Panc1 (cell line): ENCODE measurements around the gene MGAT4A. TPM values are rescaled to one million over a fixed set of nuclear protein-coding genes. Genes with fewer than 3 reads are reported as not detected.

Source experiments
- ATAC-seq: fragments of 200-7000 bp; cut with Tn5 transposase; 2 replicates; pipeline ENCODE4 v1.9.1; 2020; ENCODE audit warnings: mild to moderate bottlenecking, moderate library complexity
- BruUV-seq: library from RNA; stranded (reverse); fragments of 400-500 nt; replicated peaks from 2 replicates; lab custom pipeline; 2021; lab: Mats Ljungman, UMichigan
- CTCF ChIA-PET: fragments of 300-600 bp; sonication (Branson Sonifier 250); formaldehyde crosslinking; loops from one replicate; lab custom pipeline; 2022; ENCODE audit warnings: antibody characterized with exemption; lab: Charles Lee
- POLR2A ChIA-PET: fragments of 300-600 bp; sonication (Branson Sonifier 250); formaldehyde crosslinking; loops from one replicate; lab custom pipeline; 2022; ENCODE audit warnings: antibody characterized with exemption; lab: Charles Lee
- DNase-seq: peaks from one replicate; pipeline ENCODE4 v3.0.0-alpha.2; 2010; ENCODE audit warnings: low read depth, low spot score
- H3K27ac ChIP-seq: 2 replicates; pipeline ENCODE4 v1.5.1; 2011; ENCODE audit warnings: mild to moderate bottlenecking, low read length, inconsistent platforms
- H3K27me3 ChIP-seq: fragments of 200-500 bp; sonication (Bioruptor generic); 2 replicates; pipeline ENCODE4 v1.6.0; 2014; ENCODE audit warnings: low read length, inconsistent platforms; ENCODE audit not compliant: control insufficient read depth, insufficient read depth
- H3K36me3 ChIP-seq: fragments of 200-500 bp; sonication (Bioruptor generic); 2 replicates; pipeline ENCODE4 v1.5.1; 2014; ENCODE audit warnings: inconsistent platforms, mild to moderate bottlenecking, low read length, moderate library complexity; ENCODE audit not compliant: control insufficient read depth, insufficient read depth
- H3K4me1 ChIP-seq: 2 replicates; pipeline ENCODE4 v1.5.1; 2011; ENCODE audit warnings: inconsistent platforms, mild to moderate bottlenecking, low read length, moderate library complexity; ENCODE audit not compliant: control insufficient read depth, insufficient read depth
- H3K4me3 ChIP-seq, 2 experiments: 2 replicates each; pipeline ENCODE4 v1.5.1; 2011 to 2012; ENCODE audit warnings: low read depth in 2 of 2, low read length in 2 of 2, mild to moderate bottlenecking in 2 of 2, inconsistent platforms in 1 of 2, moderate library complexity in 1 of 2
- H3K9me3 ChIP-seq: fragments of 200-500 bp; sonication (Bioruptor generic); 2 replicates; pipeline ENCODE4 v1.5.1; 2014; ENCODE audit warnings: low read depth, mild to moderate bottlenecking, inconsistent platforms, low read length, moderate library complexity; ENCODE audit not compliant: control insufficient read depth, insufficient read depth
- POLR2AphosphoS5 ChIP-seq: IDR thresholded peaks from 2 replicates; pipeline ENCODE4 v1.6.1; 2012; ENCODE audit warnings: mild to moderate bottlenecking, low read depth, low read length, moderate library complexity
- SIN3A ChIP-seq: IDR thresholded peaks from 2 replicates; pipeline ENCODE4 v1.6.1; 2012; ENCODE audit warnings: low read depth, mild to moderate bottlenecking, low read length, moderate library complexity, borderline replicate concordance; ENCODE audit not compliant: insufficient read depth
- TCF7L2 ChIP-seq: IDR thresholded peaks from 2 replicates; pipeline ENCODE4 v1.6.1; 2011; ENCODE audit warnings: mild to moderate bottlenecking, low read depth, low read length, inconsistent platforms
- in situ Hi-C: cut with HindIII; loops from 2 replicates; pipeline ENCODE4 v1.10.0; 2016; ENCODE audit warnings: low sequenced_read_pairs, low pct_unique_long_range_greater_than_20kb
- intact Hi-C: fragments of 100-400 bp; cut with micrococcal nuclease; formaldehyde crosslinking; loops from one replicate; pipeline ENCODE4 v1.10.0; 2022; ENCODE audit not compliant: unreplicated experiment
- total RNA-seq: library from RNA; stranded (reverse); gene quantifications from one replicate; pipeline ENCODE4 v1.2.1, GENCODE V29; 2021; ENCODE audit not compliant: unreplicated experiment
- TF ChIP-seq, protein P1 (sequence below): fragments of 450-650 bp; IDR thresholded peaks from 2 replicates; pipeline ENCODE4 v1.5.1; 2017; ENCODE audit warnings: mild to moderate bottlenecking
- TF ChIP-seq, protein P2 (sequence below), 2 experiments: IDR thresholded peaks; 2 replicates each; pipeline ENCODE4 v1.6.1; 2011 to 2012; ENCODE audit warnings: low read depth in 2 of 2, control low read depth in 1 of 2, low read length in 1 of 2, mild to moderate bottlenecking in 1 of 2, moderate library complexity in 1 of 2; ENCODE audit not compliant: insufficient read depth in 1 of 2

Gene MGAT4A
- total RNA-seq, 1 experiment from 2014 or later: 4.4 TPM

DNA sequence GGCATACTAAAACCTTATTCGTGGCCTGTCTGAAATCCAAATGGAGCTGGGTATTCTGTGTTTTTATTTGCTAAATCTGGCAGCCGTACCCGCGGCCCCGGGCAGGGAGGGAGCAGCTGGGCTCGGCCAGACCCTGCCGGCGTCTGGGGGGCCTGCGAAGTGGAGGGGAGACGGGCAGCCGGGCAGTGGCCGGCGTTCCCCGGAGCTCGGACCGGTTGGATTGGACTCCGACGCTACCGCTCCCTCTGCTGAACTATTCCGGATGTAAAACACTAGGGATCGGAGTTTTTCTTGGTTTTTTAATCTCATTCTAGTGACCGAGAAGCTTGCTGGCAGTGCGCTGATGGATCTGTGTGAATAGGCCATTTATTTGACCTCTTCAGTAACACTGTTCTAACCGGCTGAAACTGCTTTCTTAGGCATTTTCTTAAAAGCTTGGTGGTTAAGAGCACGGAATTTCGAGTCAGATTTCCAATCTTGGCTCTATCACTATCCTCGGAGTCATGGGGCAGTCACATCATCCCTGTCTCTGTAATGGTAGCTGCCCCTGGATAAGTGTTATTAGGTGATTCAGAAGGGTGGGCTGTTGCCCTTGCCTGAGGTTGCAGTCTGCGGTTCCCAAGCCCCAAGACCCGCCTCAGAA is 121.8 kb downstream of the MGAT4A start:
- in situ Hi-C loops (no loop called here), intact Hi-C loops (no loop called here)
- H3K9me3 ChIP-seq: no peaks in the 10 kb centered on the region
- BruUV-seq: TSS peak; percentile 64
- H3K27ac ChIP-seq: peak overlapping the region; percentile 96
- H3K36me3 ChIP-seq: peaks cover 23% of the 10 kb centered on the region
- peaks cover 22% of the 10 kb centered on the region for H3K4me1 ChIP-seq
- ATAC-seq: no peak; the same call in 1 of the 2 replicates
- no peaks in the 10 kb centered on the region for H3K27me3 ChIP-seq
- no peak for DNase-seq
- TF ChIP-seq, protein P1, sequence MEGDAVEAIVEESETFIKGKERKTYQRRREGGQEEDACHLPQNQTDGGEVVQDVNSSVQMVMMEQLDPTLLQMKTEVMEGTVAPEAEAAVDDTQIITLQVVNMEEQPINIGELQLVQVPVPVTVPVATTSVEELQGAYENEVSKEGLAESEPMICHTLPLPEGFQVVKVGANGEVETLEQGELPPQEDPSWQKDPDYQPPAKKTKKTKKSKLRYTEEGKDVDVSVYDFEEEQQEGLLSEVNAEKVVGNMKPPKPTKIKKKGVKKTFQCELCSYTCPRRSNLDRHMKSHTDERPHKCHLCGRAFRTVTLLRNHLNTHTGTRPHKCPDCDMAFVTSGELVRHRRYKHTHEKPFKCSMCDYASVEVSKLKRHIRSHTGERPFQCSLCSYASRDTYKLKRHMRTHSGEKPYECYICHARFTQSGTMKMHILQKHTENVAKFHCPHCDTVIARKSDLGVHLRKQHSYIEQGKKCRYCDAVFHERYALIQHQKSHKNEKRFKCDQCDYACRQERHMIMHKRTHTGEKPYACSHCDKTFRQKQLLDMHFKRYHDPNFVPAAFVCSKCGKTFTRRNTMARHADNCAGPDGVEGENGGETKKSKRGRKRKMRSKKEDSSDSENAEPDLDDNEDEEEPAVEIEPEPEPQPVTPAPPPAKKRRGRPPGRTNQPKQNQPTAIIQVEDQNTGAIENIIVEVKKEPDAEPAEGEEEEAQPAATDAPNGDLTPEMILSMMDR: no peak
- no peak for TF ChIP-seq SIN3A
- no peak for TF ChIP-seq POLR2AphosphoS5
- no peak for TF ChIP-seq TCF7L2
- TF ChIP-seq, protein P2, sequence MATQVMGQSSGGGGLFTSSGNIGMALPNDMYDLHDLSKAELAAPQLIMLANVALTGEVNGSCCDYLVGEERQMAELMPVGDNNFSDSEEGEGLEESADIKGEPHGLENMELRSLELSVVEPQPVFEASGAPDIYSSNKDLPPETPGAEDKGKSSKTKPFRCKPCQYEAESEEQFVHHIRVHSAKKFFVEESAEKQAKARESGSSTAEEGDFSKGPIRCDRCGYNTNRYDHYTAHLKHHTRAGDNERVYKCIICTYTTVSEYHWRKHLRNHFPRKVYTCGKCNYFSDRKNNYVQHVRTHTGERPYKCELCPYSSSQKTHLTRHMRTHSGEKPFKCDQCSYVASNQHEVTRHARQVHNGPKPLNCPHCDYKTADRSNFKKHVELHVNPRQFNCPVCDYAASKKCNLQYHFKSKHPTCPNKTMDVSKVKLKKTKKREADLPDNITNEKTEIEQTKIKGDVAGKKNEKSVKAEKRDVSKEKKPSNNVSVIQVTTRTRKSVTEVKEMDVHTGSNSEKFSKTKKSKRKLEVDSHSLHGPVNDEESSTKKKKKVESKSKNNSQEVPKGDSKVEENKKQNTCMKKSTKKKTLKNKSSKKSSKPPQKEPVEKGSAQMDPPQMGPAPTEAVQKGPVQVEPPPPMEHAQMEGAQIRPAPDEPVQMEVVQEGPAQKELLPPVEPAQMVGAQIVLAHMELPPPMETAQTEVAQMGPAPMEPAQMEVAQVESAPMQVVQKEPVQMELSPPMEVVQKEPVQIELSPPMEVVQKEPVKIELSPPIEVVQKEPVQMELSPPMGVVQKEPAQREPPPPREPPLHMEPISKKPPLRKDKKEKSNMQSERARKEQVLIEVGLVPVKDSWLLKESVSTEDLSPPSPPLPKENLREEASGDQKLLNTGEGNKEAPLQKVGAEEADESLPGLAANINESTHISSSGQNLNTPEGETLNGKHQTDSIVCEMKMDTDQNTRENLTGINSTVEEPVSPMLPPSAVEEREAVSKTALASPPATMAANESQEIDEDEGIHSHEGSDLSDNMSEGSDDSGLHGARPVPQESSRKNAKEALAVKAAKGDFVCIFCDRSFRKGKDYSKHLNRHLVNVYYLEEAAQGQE (IDR thresholded peaks at IDR 0.05; ENCODE audit: insufficient read depth in 1 of 2, low read depth in 2 of 2, low read length in 1 of 2): no peak
- H3K4me3 ChIP-seq: peak overlapping the region; percentile 98
- ChIA-PET POLR2A (no interaction called here), CTCF (no interaction called here)

DNA sequence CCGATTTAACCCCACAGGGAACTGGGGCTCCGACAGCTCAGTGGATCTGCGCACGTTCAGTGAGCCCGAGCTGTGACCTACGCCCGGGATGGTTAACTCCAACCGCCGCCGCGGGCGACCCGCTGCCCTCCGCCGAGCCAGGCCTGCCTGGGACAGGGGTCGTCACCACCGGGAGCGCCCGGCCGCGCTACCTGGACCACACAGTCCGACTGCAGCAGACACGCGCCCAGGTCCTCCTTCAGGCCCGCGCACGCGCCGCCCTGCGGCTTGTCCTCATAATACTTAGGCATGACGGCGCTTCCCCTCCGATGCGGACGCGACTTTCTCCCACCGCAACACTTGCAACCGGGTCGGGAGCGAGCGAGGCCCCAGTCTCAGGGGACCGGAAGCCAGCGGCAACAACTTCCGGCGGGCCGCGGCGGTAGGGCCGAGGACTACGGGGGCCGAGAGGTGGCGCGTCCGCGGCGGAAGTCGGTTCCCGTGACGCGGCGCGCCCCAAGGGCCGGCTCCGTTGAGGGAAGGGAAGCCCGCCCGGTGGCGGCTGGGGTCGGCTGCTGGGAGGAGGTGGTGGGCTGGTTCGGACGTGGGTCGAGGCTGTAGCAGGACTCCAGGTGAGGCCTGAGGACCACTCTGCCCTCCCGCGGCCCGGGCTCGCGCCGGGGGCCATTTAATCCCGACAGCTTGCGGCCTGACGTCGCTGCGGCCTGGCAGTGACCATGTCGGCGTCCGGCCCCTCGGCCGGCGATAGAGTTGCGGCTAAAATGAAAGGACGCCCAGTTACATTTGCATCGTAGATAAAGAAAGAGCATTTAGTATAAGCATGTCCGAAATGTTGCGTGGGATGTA is 122.6 kb downstream of the MGAT4A start, which contains the start of the genes COA5 and UNC50:
Gene COA5 (minus strand): TSS at position 397 of the 846 bp plus-strand sequence. CDS start 107 bp downstream, at position 290.
Gene UNC50 (plus strand): TSS at position 474 of the 846 bp plus-strand sequence. CDS start 1,171 bp downstream, outside the sequence.
- in situ Hi-C loops (no loop called here), intact Hi-C loops (no loop called here)
- peak within 1 kb of the TSS; percentile 96 for H3K27ac ChIP-seq
- ChIA-PET CTCF (no interaction called here), POLR2A (no interaction called here)
- peaks cover 21% of the 10 kb centered on the region for H3K36me3 ChIP-seq
- TF ChIP-seq, protein P1: no peak
- peak; percentile 82; the same call in 1 of the 2 replicates for TF ChIP-seq SIN3A
- 0 out of 2 replicates have a peak, but pooled peaks have one; percentile 34 for TF ChIP-seq TCF7L2
- TF ChIP-seq POLR2AphosphoS5: peak; percentile 83
- TF ChIP-seq, protein P2 (IDR thresholded peaks at IDR 0.05; ENCODE audit: insufficient read depth in 1 of 2, low read depth in 2 of 2, low read length in 1 of 2): no peak
- no peaks in the 10 kb centered on the region for H3K27me3 ChIP-seq
- DNase-seq (no peak), ATAC-seq (peak; percentile 98)
- BruUV-seq: no TSS peak
- H3K4me1 ChIP-seq: peaks cover 22% of the 10 kb centered on the region
- no peaks in the 10 kb centered on the region for H3K9me3 ChIP-seq
- H3K4me3 ChIP-seq: peak within 1 kb of the TSS; percentile 98
